GM12875 (cell line): ENCODE results near the gene LRRK1.

ENCODE experiments used
- H3K4me3 ChIP-seq: one replicate; pipeline ENCODE4 v1.5.1; 2011; ENCODE audit warnings: low read depth, low read length, control low read depth
- CTCF ChIP-seq: IDR thresholded peaks from 2 replicates; pipeline ENCODE4 v1.5.1; 2011; ENCODE audit warnings: low read depth, mild to moderate bottlenecking, control low read depth, inconsistent platforms, low read length, moderate library complexity, borderline replicate concordance; ENCODE audit not compliant: insufficient read depth

Gene LRRK1

GRCh38 chr15:101107101-101107500, 187.9 kb downstream of the LRRK1 start:
- no peak overlapping the region for H3K4me3 ChIP-seq
- TF ChIP-seq CTCF: no peak

GRCh38 chr15:101107625-101108460, 188.7 kb downstream of the LRRK1 start:
- no peak for TF ChIP-seq CTCF
- no peak overlapping the region for H3K4me3 ChIP-seq

GRCh38 chr15:101108461-101108775, 189.3 kb downstream of the LRRK1 start:
- TF ChIP-seq CTCF: no peak
- no peak overlapping the region for H3K4me3 ChIP-seq

- TF ChIP-seq CTCF: no peak
- no peak overlapping the region for H3K4me3 ChIP-seq
These were observed 189.6 kb downstream of the LRRK1 start for GRCh38 chr15:101108791-101109190.

GRCh38 chr15:101110681-101111569, 191.8 kb downstream of the LRRK1 start:
- no peak for TF ChIP-seq CTCF
- H3K4me3 ChIP-seq: no peak overlapping the region

- TF ChIP-seq CTCF: no peak
- no peak overlapping the region for H3K4me3 ChIP-seq
These were observed 192.6 kb downstream of the LRRK1 start for GRCh38 chr15:101111570-101112262.
